HG02970 (cell line): ENCODE measurements around the gene CLN3.
"Not testable (repeated sequence)": the region's sequence is repeated elsewhere in the genome, so short reads cannot be mapped to it uniquely, and the experiment has no call there.

Source experiments
- ATAC-seq: cut with Tn5 transposase; IDR thresholded peaks from one replicate; pipeline ENCODE4 v1.9.1; 2021; ENCODE audit warnings: mild to moderate bottlenecking, moderate library complexity, moderate number of reproducible peaks; ENCODE audit not compliant: unreplicated experiment, low FRiP score

The CLN3 gene

GRCh38 chr16:28514246-28514645, 22.4 kb upstream of the CLN3 start:
- no peak for ATAC-seq

GRCh38 chr16:28513484-28514181, 21.8 kb upstream of the CLN3 start:
- ATAC-seq, result no peak

GRCh38 chr16:28511801-28512789, 20.2 kb upstream of the CLN3 start:
- ATAC-seq, result no peak

- no peak for ATAC-seq
Measured at GRCh38 chr16:28511031-28511430, 19.2 kb upstream of the CLN3 start.

GRCh38 chr16:28505489-28506137, 13.7 kb upstream of the CLN3 start:
- ATAC-seq, result no peak

- ATAC-seq, result no peak
Measured at GRCh38 chr16:28504707-28505404, 13.0 kb upstream of the CLN3 start.

GRCh38 chr16:28503470-28504259, 11.8 kb upstream of the CLN3 start:
- no peak for ATAC-seq

GRCh38 chr16:28502290-28502689, 10.4 kb upstream of the CLN3 start:
- ATAC-seq, result no peak

GRCh38 chr16:28501258-28502232, 9.7 kb upstream of the CLN3 start:
- ATAC-seq, result no peak

- not testable (repeated sequence) for ATAC-seq
Measured at GRCh38 chr16:28500476-28501180, 8.8 kb upstream of the CLN3 start.

GRCh38 chr16:28499854-28500253, 8.0 kb upstream of the CLN3 start:
- no peak for ATAC-seq

- ATAC-seq, result no peak
Measured at GRCh38 chr16:28498666-28499381, 7.0 kb upstream of the CLN3 start.

- no peak for ATAC-seq
Measured at GRCh38 chr16:28497861-28498599, 6.2 kb upstream of the CLN3 start.

- no peak for ATAC-seq
Measured at GRCh38 chr16:28497386-28497785, 5.5 kb upstream of the CLN3 start.

GRCh38 chr16:28496844-28497243, 5.0 kb upstream of the CLN3 start:
- no peak for ATAC-seq
